PC-3 (cell line): ENCODE measurements around the gene IGFL1. TPM values are rescaled to one million over a fixed set of nuclear protein-coding genes. Genes with fewer than 3 reads are reported as not detected.

ENCODE experiments used
- ATAC-seq: fragments of 200-7000 bp; cut with Tn5 transposase; 2 replicates; pipeline ENCODE4 v1.9.1; 2020; ENCODE audit warnings: mild to moderate bottlenecking, moderate library complexity
- BruUV-seq: library from RNA; stranded (reverse); fragments of 400-500 nt; replicated peaks from 2 replicates; lab custom pipeline; 2021; lab: Mats Ljungman, UMichigan
- CTCF ChIA-PET: fragments of 300-600 bp; sonication (Branson Sonifier 250); formaldehyde crosslinking; loops from one replicate; lab custom pipeline; 2022; ENCODE audit warnings: antibody characterized with exemption; lab: Charles Lee
- POLR2A ChIA-PET: fragments of 300-600 bp; sonication (Branson Sonifier 250); formaldehyde crosslinking; loops from one replicate; lab custom pipeline; 2022; ENCODE audit warnings: antibody characterized with exemption; ENCODE audit not compliant: unreplicated experiment; lab: Charles Lee
- DNase-seq: peaks from one replicate; pipeline ENCODE4 v3.0.0-alpha.2; 2015
- H2AFZ ChIP-seq: fragments of 300-600 bp; sonication (generic); 2 replicates; pipeline ENCODE4 v1.6.0; 2016; ENCODE audit warnings: antibody characterized with exemption, low read length
- H3F3A ChIP-seq: fragments of 300-600 bp; sonication (generic); one replicate; pipeline ENCODE4 v1.6.0; 2017; ENCODE audit warnings: antibody characterized with exemption, low read length, control low read depth, mild to moderate bottlenecking; ENCODE audit not compliant: unreplicated experiment
- H3K27ac ChIP-seq: fragments of 300-600 bp; sonication (generic); 2 replicates; pipeline ENCODE4 v1.5.1; 2016; ENCODE audit warnings: mild to moderate bottlenecking, low read length
- H3K27me3 ChIP-seq: fragments of 300-600 bp; sonication (generic); 2 replicates; pipeline ENCODE4 v1.6.1; 2016; ENCODE audit warnings: low read length, mixed read lengths
- H3K36me3 ChIP-seq: fragments of 300-600 bp; sonication (generic); 2 replicates; pipeline ENCODE4 v1.6.1; 2016; ENCODE audit warnings: low read depth, mixed run types, low read length, mixed read lengths
- H3K4me1 ChIP-seq: fragments of 300-600 bp; sonication (generic); 2 replicates; pipeline ENCODE4 v1.5.1; 2016; ENCODE audit warnings: low read length; ENCODE audit not compliant: insufficient read depth
- H3K4me2 ChIP-seq: fragments of 300-600 bp; sonication (generic); 2 replicates; pipeline ENCODE4 v1.6.0; 2016; ENCODE audit warnings: low read length
- H3K4me3 ChIP-seq: fragments of 300-600 bp; sonication (generic); 2 replicates; pipeline ENCODE4 v1.5.1; 2016; ENCODE audit warnings: mild to moderate bottlenecking, low read length, mixed read lengths
- H3K79me2 ChIP-seq: fragments of 300-600 bp; sonication (generic); 2 replicates; pipeline ENCODE4 v1.6.1; 2017; ENCODE audit warnings: low read length, mixed read lengths
- H3K9ac ChIP-seq: fragments of 300-600 bp; sonication (generic); 2 replicates; pipeline ENCODE4 v1.6.0; 2016; ENCODE audit warnings: mild to moderate bottlenecking, low read length
- H3K9me2 ChIP-seq: fragments of 300-600 bp; sonication (generic); replicated peaks from 2 replicates; pipeline ENCODE4 v1.6.1; 2016; ENCODE audit warnings: mixed run types, low read length, mixed read lengths
- H3K9me3 ChIP-seq: fragments of 300-600 bp; sonication (generic); 2 replicates; pipeline ENCODE4 v1.6.1; 2016; ENCODE audit warnings: low read length, mixed read lengths
- H4K20me1 ChIP-seq: fragments of 300-600 bp; sonication (generic); 2 replicates; pipeline ENCODE4 v1.6.1; 2016; ENCODE audit warnings: low read length, mixed read lengths
- CTCF ChIP-seq: fragments of 300-600 bp; sonication (generic); conservative IDR thresholded peaks from 2 replicates; pipeline ENCODE4 v1.5.1; 2017; ENCODE audit warnings: antibody characterized with exemption, low read depth, mild to moderate bottlenecking, low read length
- EZH2 ChIP-seq: fragments of 300-600 bp; sonication (generic); IDR thresholded peaks from one replicate; pipeline ENCODE4 v1.6.1; 2017; ENCODE audit warnings: antibody characterized with exemption, mild to moderate bottlenecking, low read length; ENCODE audit not compliant: unreplicated experiment
- EZH2phosphoT487 ChIP-seq: fragments of 300-600 bp; sonication (generic); IDR thresholded peaks from 2 replicates; pipeline ENCODE4 v1.6.1; 2018; ENCODE audit warnings: mild to moderate bottlenecking, antibody characterized with exemption, low read length, borderline replicate concordance
- intact Hi-C: fragments of 100-400 bp; cut with micrococcal nuclease; formaldehyde crosslinking; loops from 2 replicates; pipeline ENCODE4 v1.9.0; 2023
- total RNA-seq: library from RNA; depleted of rRNA; stranded (reverse); fragments of >200 nt; gene quantifications from 2 replicates; pipeline ENCODE4 v1.2.3, GENCODE V29; 2014

The IGFL1 gene
- total RNA-seq, 1 experiment from 2014 or later, result 0.77 TPM

- CTCF ChIA-PET, result no interaction called here
- Histone ChIP-seq H3F3A (no peaks in the 10 kb centered on the region), H3K4me1 (peaks cover under 1% of the 10 kb centered on the region; the same call in 1 of the 2 replicates), H2AFZ (no peak overlapping the region), H3K27ac (no peak overlapping the region), H3K9me3 (no peaks in the 10 kb centered on the region), H3K4me3 (no peak overlapping the region), H4K20me1 (no peaks in the 10 kb centered on the region), H3K79me2 (no peaks in the 10 kb centered on the region), H3K36me3 (no peaks in the 10 kb centered on the region), H3K27me3 (no peaks in the 10 kb centered on the region), H3K4me2 (no peak overlapping the region), H3K9ac (no peak overlapping the region), H3K9me2 (no peaks in the 10 kb centered on the region)
- intact Hi-C loops, result no loop called here
- ATAC-seq (no peak), DNase-seq (no peak)
- no TSS peak for BruUV-seq
- TF ChIP-seq EZH2phosphoT487 (no peak), CTCF (no peak), EZH2 (no peak)
- POLR2A ChIA-PET, result no interaction called here
Measured at GRCh38 chr19:46198756-46199155, 30.8 kb upstream of the IGFL1 start.

- no peaks in the 10 kb centered on the region for H3K9me2 ChIP-seq
- TF ChIP-seq EZH2 (no peak), CTCF (no peak), EZH2phosphoT487 (no peak)
Measured at GRCh38 chr19:46201454-46202310, 27.9 kb upstream of the IGFL1 start.

GRCh38 chr19:46202426-46202825 is 27.1 kb upstream of the IGFL1 start:
- TF ChIP-seq EZH2 (no peak), EZH2phosphoT487 (no peak), CTCF (no peak)
- Histone ChIP-seq H3K36me3 (no peaks in the 10 kb centered on the region), H3K27ac (no peak overlapping the region), H3K4me2 (no peak overlapping the region), H3K79me2 (no peaks in the 10 kb centered on the region), H3K4me1 (no peaks in the 10 kb centered on the region), H3K9ac (no peak overlapping the region), H3K9me3 (no peaks in the 10 kb centered on the region), H2AFZ (no peak overlapping the region), H3K27me3 (no peaks in the 10 kb centered on the region), H3K4me3 (no peak overlapping the region), H3K9me2 (no peaks in the 10 kb centered on the region), H4K20me1 (no peaks in the 10 kb centered on the region), H3F3A (no peaks in the 10 kb centered on the region)
- DNase-seq, result no peak
- TSS peak; percentile 69 for BruUV-seq
- intact Hi-C loops, result no loop called here
- ATAC-seq, result no peak
- ChIA-PET CTCF (no interaction called here), POLR2A (no interaction called here)

More at GRCh38 chr19:46201454-46202310, 27.9 kb upstream of the IGFL1 start:
- no peaks in the 10 kb centered on the region for H3K79me2 ChIP-seq
- ATAC-seq (no peak), DNase-seq (peak; percentile 17)
- no peak overlapping the region for H3K4me3 ChIP-seq
- ChIA-PET CTCF (no interaction called here), POLR2A (no interaction called here)
- H3K9me3 ChIP-seq, result no peaks in the 10 kb centered on the region
- H3K4me1 ChIP-seq, result no peaks in the 10 kb centered on the region
- H3K36me3 ChIP-seq, result no peaks in the 10 kb centered on the region
- no peaks in the 10 kb centered on the region for H3F3A ChIP-seq
- H3K27me3 ChIP-seq, result no peaks in the 10 kb centered on the region
- H3K9ac ChIP-seq, result no peak overlapping the region
- no peaks in the 10 kb centered on the region for H4K20me1 ChIP-seq
- BruUV-seq, result no TSS peak
- H3K4me2 ChIP-seq, result no peak overlapping the region
- no peak overlapping the region for H2AFZ ChIP-seq
- H3K27ac ChIP-seq, result no peak overlapping the region
- intact Hi-C loops, result no loop called here
